A549 treated with ZK216348 at 1 μM for 4 hours (cell line): ENCODE results near the gene RO60. TPM values are rescaled to one million over a fixed set of nuclear protein-coding genes. Genes with fewer than 3 reads are reported as not detected.

Experiments used
- total RNA-seq: library from RNA; stranded (reverse); fragments of 200-300 nt; extraction: Qiagen RNA extraction; gene quantifications from 5 replicates; pipeline ENCODE4 v1.2.3, GENCODE V29; 2022; ENCODE audit warnings: low read depth

Gene RO60
- 20.2 to 26.9 TPM (median 26.5 TPM) in 5 replicates for total RNA-seq

GRCh38 chr1:193059282-193060114 lies at the start of gene RO60, which contains the start of gene UCHL5:
RO60 (plus strand) TSS chr1:193059612; CDS start chr1:193069055, 9,443 bp downstream.
UCHL5 (minus strand) TSS chr1:193059360; CDS start chr1:193059260, 100 bp downstream.

GRCh38 chr1:193104907-193105820 lies 45.8 kb downstream of the RO60 start, which contains the start of gene GLRX2:
GLRX2 (minus strand) TSS chr1:193105414; CDS start chr1:193105382, 32 bp downstream.

Other genes with a start within 250 kb of the RO60 start
- gene UCHL5, start 252 bp upstream of the RO60 start, total RNA-seq = 34.8 to 52.3 TPM (median 43.5 TPM) in 5 replicates
- gene GLRX2, start 45.8 kb downstream of the RO60 start, total RNA-seq = 40.4 to 49.1 TPM (median 45.4 TPM) in 5 replicates
- 29.1 to 40.6 TPM (median 34.2 TPM) in 5 replicates for gene CDC73, start 62.4 kb downstream of the RO60 start, total RNA-seq
- gene B3GALT2, start 127.0 kb downstream of the RO60 start, total RNA-seq = not detected in 5 replicates